Keratinocyte (primary cell): ENCODE measurements around the gene RBSN. TPM values are rescaled to one million over a fixed set of nuclear protein-coding genes. Genes with fewer than 3 reads are reported as not detected.

Experiments used
- DNase-seq: peaks from one replicate; pipeline ENCODE4 v3.0.0-alpha.2; 2011; ENCODE audit warnings: low read depth, missing footprints, low spot score
- FAIRE-seq: peaks from 2 replicates; lab custom pipeline; 2011; peaks lifted over from hg19 to GRCh38; lab: Jason Lieb, UNC
- H2AFZ ChIP-seq: 2 replicates; pipeline ENCODE4 v1.6.0; 2012; ENCODE audit warnings: low read length, control low read depth, inconsistent platforms; ENCODE audit not compliant: control insufficient read depth
- H3K27ac ChIP-seq: 2 replicates; pipeline ENCODE4 v1.5.1; 2011; ENCODE audit warnings: low read length; ENCODE audit not compliant: control insufficient read depth, insufficient read depth
- H3K27me3 ChIP-seq: 3 replicates; pipeline ENCODE4 v1.6.0; 2011; ENCODE audit warnings: low read length; ENCODE audit not compliant: control insufficient read depth, insufficient read depth; ENCODE audit errors: extremely low read depth
- H3K36me3 ChIP-seq, 2 experiments: 2 replicates in 1 of 2; 3 replicates in 1 of 2; pipeline ENCODE4 v1.5.1; 2011; ENCODE audit warnings: low read length in 2 of 2, mild to moderate bottlenecking in 1 of 2; ENCODE audit not compliant: control insufficient read depth in 2 of 2, insufficient read depth in 2 of 2; ENCODE audit errors: extremely low read depth in 1 of 2
- H3K4me1 ChIP-seq: 3 replicates; pipeline ENCODE4 v1.5.1; 2011; ENCODE audit warnings: low read length; ENCODE audit not compliant: control insufficient read depth, insufficient read depth; ENCODE audit errors: extremely low read depth
- H3K4me2 ChIP-seq: 3 replicates; pipeline ENCODE4 v1.6.0; 2011; ENCODE audit warnings: low read depth, low read length; ENCODE audit not compliant: control insufficient read depth, insufficient read depth; ENCODE audit errors: extremely low read depth
- H3K4me3 ChIP-seq, 3 experiments: fragments of 200-600 bp in 1 of 3; sonication (generic) in 1 of 3; 2 replicates in 2 of 3; 3 replicates in 1 of 3; pipeline ENCODE4 v1.5.1; 2011 to 2016; ENCODE audit warnings: low read length in 3 of 3, mild to moderate bottlenecking in 3 of 3, control low read depth in 2 of 3, inconsistent platforms in 1 of 3, low read depth in 1 of 3, mixed read lengths in 1 of 3, mixed run types in 1 of 3, moderate library complexity in 1 of 3; ENCODE audit not compliant: control insufficient read depth in 2 of 3, insufficient read depth in 2 of 3; ENCODE audit errors: extremely low read depth in 1 of 3
- H3K79me2 ChIP-seq: 2 replicates; pipeline ENCODE4 v1.6.0; 2012; ENCODE audit warnings: low read length; ENCODE audit not compliant: control insufficient read depth, insufficient read depth
- H3K9ac ChIP-seq: 3 replicates; pipeline ENCODE4 v1.6.0; 2011; ENCODE audit warnings: low read length; ENCODE audit not compliant: control insufficient read depth, insufficient read depth; ENCODE audit errors: extremely low read depth
- H3K9me1 ChIP-seq: 3 replicates; pipeline ENCODE4 v1.6.0; 2011; ENCODE audit warnings: low read length; ENCODE audit not compliant: control insufficient read depth, insufficient read depth; ENCODE audit errors: extremely low read depth
- H3K9me3 ChIP-seq: 2 replicates; pipeline ENCODE4 v1.5.1; 2012; ENCODE audit warnings: low read depth, low read length; ENCODE audit not compliant: control insufficient read depth
- H4K20me1 ChIP-seq: 3 replicates; pipeline ENCODE4 v1.6.0; 2011; ENCODE audit warnings: low read length; ENCODE audit not compliant: control insufficient read depth, insufficient read depth; ENCODE audit errors: extremely low read depth
- EZH2 ChIP-seq: IDR thresholded peaks from one replicate; pipeline ENCODE4 v1.6.1; 2012; ENCODE audit warnings: inconsistent platforms, mild to moderate bottlenecking, low read length, moderate library complexity
- dilution Hi-C: fragments of 300-500 bp; cut with MboI; formaldehyde crosslinking; loops from one replicate; pipeline ENCODE4 v1.7.0; 2020; ENCODE audit warnings: low sequenced_read_pairs; ENCODE audit not compliant: extremely low pct_ligation_motif_present
- polyA plus RNA-seq, 5 experiments: library from polyadenylated mRNA; depleted of rRNA in 3 of 5; stranded (reverse) in 3 of 5; stranded (forward) in 1 of 5; unstranded in 1 of 5; fragments of >200 nt; gene quantifications; 1 replicate in 1 of 5; 2 replicates in 3 of 5; 3 replicates in 1 of 5; pipeline versions ENCODE4 v1.2.1 to v1.2.3, GENCODE V29; 2011 to 2012; ENCODE audit warnings: missing spikeins in 2 of 5, low read depth in 1 of 5, low replicate concordance in 1 of 5
- TF ChIP-seq, protein P1 (sequence below), 3 experiments: IDR thresholded peaks in 1 of 3; conservative IDR thresholded peaks in 1 of 3; optimal IDR thresholded peaks in 1 of 3; 2 replicates in 2 of 3; 3 replicates in 1 of 3; pipeline versions ENCODE3 to v1.5.1; 2011; ENCODE audit warnings: low read length in 3 of 3, mild to moderate bottlenecking in 3 of 3, moderate library complexity in 2 of 3, control low read depth in 1 of 3, inconsistent platforms in 1 of 3; ENCODE audit not compliant: insufficient read depth in 2 of 3; ENCODE audit errors: extremely low read depth in 1 of 3

Gene RBSN
- polyA plus RNA-seq, 1 donor (not counting 4 experiments of a cell fraction or from before 2014, with no cell fraction given): 8.4 TPM

DNA sequence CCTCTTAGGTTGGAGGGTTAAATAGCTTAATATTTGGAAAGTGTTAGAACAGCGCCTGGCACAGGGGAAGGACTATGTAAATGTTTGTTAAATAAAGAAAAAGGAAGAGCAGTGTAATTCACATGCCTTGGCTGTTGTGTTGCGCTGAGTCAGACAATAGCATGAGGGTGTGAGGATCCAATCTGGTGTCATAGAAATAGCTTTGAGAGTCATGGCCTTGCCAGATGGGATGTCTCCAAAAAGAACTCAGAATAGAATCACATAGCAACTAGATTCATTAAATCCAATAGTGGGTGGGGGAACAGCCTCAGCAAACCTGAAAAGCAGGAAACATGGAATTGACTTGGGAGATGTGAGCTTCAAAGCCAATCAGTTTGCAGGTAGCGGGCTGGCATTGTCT is 3.9 kb upstream of the RBSN start:
- no peaks in the 10 kb centered on the region for H3K27me3 ChIP-seq
- DNase-seq (no peak), FAIRE-seq (no peak)
- no peaks in the 10 kb centered on the region for H3K9me1 ChIP-seq
- H3K4me3 ChIP-seq: no peak overlapping the region
- dilution Hi-C loops: no loop called here
- H3K9me3 ChIP-seq: no peaks in the 10 kb centered on the region
- no peak overlapping the region for H3K27ac ChIP-seq
- H4K20me1 ChIP-seq: no peaks in the 10 kb centered on the region
- H3K4me2 ChIP-seq: no peak overlapping the region
- peaks cover 11% of the 10 kb centered on the region for H3K4me1 ChIP-seq
- H3K79me2 ChIP-seq: peaks cover 11% of the 10 kb centered on the region
- TF ChIP-seq, protein P1, sequence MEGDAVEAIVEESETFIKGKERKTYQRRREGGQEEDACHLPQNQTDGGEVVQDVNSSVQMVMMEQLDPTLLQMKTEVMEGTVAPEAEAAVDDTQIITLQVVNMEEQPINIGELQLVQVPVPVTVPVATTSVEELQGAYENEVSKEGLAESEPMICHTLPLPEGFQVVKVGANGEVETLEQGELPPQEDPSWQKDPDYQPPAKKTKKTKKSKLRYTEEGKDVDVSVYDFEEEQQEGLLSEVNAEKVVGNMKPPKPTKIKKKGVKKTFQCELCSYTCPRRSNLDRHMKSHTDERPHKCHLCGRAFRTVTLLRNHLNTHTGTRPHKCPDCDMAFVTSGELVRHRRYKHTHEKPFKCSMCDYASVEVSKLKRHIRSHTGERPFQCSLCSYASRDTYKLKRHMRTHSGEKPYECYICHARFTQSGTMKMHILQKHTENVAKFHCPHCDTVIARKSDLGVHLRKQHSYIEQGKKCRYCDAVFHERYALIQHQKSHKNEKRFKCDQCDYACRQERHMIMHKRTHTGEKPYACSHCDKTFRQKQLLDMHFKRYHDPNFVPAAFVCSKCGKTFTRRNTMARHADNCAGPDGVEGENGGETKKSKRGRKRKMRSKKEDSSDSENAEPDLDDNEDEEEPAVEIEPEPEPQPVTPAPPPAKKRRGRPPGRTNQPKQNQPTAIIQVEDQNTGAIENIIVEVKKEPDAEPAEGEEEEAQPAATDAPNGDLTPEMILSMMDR (optimal IDR thresholded peaks at IDR 0.05 in 1 of 3, IDR thresholded peaks at IDR 0.05 in 1 of 3, conservative IDR thresholded peaks at IDR 0.05 in 1 of 3; ENCODE audit: extremely low read depth in 1 of 3, insufficient read depth in 2 of 3, low read length in 3 of 3): no peak
- TF ChIP-seq EZH2: no peak
- no peaks in the 10 kb centered on the region for H3K36me3 ChIP-seq
- H3K9ac ChIP-seq: no peak overlapping the region
- H2AFZ ChIP-seq: no peak overlapping the region

DNA sequence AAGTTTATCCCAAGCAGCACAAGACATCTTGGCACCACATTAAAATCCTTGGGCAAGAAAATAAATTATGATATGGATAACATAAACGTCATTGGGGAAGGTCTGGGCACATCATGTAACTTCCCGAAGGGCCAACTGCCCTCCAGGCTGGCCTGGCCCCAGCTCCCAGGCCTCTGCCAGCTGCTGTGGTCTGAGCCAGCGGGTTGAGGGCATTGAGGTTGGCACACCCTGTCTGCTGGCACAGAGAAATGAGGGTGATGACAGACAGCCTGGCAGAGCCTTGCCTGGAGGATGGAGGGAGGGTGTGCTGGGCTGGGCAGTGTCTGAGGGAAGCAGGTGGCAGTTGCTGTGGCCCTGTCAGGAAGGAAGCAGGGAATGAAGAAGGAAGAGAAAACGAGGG is 3.3 kb upstream of the RBSN start:
- no peak overlapping the region for H3K4me2 ChIP-seq
- H3K9me1 ChIP-seq: no peaks in the 10 kb centered on the region
- no peak overlapping the region for H3K27ac ChIP-seq
- no peaks in the 10 kb centered on the region for H3K27me3 ChIP-seq
- no peak for FAIRE-seq
- DNase-seq: no peak
- H3K9ac ChIP-seq: no peak overlapping the region
- TF ChIP-seq, protein P1 (optimal IDR thresholded peaks at IDR 0.05 in 1 of 3, IDR thresholded peaks at IDR 0.05 in 1 of 3, conservative IDR thresholded peaks at IDR 0.05 in 1 of 3; ENCODE audit: extremely low read depth in 1 of 3, insufficient read depth in 2 of 3, low read length in 3 of 3): no peak
- no peak for TF ChIP-seq EZH2
- H3K36me3 ChIP-seq: no peaks in the 10 kb centered on the region
- dilution Hi-C loops: no loop called here
- no peak overlapping the region for H2AFZ ChIP-seq
- peaks cover 16% of the 10 kb centered on the region for H3K79me2 ChIP-seq
- H4K20me1 ChIP-seq: no peaks in the 10 kb centered on the region
- H3K4me3 ChIP-seq: no peak overlapping the region
- H3K4me1 ChIP-seq: peaks cover 16% of the 10 kb centered on the region
- H3K9me3 ChIP-seq: no peaks in the 10 kb centered on the region
